GM19452 (cell line): Measurements from ENCODE around the gene EXD3.

Experiments
- ATAC-seq: cut with Tn5 transposase; IDR thresholded peaks from one replicate; pipeline ENCODE4 v1.9.1; 2021; ENCODE audit not compliant: unreplicated experiment

EXD3 gene

DNA sequence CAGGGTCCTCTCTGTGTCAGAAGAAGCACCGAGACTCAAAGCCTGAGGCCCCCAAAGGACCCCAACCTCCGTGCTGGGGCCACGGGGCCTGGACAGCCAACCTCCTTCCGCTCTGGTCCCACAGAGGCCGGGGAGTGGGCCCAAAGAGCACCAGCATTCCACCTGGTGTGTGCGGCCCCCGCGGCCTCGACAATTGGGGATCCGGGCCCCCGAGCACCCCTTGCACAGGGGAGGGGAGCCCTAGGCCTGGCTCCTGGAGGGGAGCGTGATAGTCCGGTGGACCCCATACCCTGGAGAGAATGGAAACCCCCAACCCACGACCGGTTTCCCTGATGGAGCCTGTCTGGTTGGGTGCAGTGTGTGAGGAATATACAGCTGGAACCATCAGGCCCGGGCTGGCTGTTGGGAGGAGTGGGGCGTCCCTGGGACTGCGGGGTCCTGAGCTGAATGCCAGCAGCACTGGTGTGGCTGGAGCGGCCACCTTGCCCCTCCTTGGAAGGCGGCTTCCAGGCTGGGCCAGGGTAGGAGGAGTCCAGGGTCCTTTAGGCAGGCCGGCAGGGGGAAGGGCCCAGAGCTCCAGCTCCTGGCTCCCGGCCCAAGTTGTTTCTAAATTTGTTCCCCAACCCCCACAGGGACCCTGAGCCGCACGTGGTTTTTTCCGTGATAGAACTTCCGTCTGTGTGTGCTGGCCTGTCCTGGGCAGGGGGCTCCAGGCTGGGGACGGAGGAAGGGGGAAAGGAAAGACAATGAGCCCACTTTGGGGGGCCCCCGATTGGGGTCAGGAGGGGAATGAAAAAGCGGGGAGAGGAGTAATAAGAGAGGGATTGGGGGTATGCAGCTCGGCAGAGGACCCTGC, 146.3 kb downstream of the EXD3 start:
- ATAC-seq, result no peak

DNA sequence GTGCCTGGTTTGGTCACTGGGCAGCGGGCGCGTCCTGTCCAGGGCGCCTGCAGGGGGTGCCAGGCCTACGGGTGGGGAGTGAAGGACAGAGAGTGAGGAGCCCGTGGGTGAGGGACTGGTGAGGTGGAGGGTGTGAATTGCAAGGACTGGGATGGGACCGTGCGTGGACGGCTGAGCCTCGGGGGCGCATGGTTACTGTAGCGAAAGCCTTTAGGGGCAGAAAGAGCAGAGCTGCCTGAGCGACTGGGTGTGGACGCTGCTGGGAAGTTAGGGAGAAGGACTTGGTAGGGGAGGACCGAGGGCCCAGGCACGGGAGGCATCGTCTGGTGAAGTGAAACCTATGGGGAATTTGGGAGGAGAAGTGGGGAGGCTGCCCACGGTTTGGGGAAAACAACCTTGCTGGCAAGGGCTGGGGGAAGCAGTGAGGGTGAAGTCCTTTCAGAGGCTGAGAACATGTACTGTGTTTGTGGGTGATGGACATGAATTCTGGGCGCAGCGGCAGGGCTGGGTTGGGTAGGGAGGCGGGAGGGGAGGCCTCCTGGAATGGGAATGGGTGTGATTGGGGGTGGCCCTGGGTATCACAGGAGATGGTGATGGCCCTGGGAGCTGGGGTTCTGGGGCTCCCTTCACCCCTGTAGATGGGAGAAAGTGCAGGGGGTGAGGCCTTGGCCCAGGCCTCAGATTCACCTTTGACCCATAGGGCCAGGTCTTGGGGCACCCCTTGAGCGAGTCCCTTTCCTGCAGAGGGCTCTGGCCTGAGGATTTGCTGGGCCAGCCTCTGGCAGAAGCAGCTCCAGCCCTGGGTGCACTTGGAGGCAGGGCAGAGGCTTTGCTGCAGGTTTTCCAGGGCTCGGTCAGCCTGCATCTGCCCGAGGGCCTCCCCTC, 147.1 kb downstream of the EXD3 start:
- ATAC-seq, result no peak

DNA sequence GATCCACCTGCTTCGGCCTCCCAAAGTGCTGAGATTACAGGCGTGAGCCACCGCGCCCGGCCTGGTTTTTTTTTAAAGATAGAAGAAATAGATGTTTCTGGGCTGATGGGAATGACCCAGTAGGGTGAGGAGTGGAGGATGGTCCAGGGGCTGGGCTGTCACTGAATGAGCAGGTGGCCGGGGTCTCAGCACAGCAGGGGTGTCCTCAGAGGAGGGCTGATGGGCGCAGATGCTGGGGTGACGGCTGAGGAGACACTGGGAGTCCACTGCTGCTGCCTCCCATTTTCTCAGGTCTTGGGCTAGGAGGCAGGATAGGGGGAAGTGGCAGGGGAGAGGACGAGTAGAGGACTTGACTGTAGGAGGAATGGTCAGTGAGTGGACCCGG, 147.8 kb downstream of the EXD3 start:
- ATAC-seq, result no peak

DNA sequence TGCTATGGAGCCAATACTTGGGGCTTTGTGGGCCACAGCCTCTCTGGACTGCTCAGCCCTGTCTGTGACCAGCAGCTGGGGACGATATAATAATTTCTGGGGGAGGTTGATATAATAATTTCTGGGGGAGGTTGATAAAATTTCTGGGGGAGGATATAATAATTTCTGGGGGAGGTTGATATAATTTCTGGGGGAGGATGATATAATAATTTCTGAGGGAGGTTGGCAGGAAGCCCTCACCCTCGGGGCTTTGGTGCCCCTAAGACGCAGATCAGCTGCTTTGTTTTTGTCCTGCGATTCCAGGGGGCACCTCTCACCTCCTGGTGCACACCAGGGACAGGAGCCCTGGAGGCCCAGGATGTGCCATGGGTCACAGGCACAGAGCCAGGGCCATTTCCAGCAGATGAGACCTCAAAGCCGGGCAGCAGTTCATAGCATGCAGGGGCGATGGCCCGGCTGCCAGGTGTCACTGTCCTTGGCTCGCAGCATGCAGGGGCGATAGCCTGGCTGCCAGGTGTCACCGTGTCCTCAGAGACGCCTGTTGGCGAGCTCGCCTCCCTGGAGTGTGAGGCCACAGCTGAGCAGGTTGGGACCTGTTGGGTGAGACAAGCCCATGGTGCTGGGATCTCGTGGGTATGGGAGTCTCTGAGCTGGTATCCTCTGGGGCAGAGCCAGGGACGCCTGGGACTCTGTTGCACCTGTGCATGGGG, 149.2 kb downstream of the EXD3 start:
- ATAC-seq, result no peak

DNA sequence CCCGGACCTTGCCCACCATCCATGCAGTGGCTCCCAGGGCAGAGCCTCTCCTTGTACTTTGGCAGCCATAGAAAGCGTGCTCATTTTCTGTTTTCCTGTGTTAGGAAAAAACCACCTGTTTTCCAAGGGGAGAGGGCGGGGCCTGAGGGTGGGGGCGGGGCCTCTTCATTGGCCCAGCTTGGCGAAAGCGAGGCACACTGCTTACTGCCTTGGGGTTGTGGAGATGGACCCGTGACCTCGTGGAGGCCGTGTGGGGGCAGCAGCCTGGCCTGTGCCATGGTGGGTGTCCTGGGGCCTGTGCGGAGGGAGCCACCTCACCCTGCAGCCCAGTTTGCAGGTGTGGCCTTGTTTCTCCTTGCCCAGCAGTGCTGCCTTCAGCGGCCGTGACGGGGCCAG, 149.9 kb downstream of the EXD3 start:
- ATAC-seq, result no peak

DNA sequence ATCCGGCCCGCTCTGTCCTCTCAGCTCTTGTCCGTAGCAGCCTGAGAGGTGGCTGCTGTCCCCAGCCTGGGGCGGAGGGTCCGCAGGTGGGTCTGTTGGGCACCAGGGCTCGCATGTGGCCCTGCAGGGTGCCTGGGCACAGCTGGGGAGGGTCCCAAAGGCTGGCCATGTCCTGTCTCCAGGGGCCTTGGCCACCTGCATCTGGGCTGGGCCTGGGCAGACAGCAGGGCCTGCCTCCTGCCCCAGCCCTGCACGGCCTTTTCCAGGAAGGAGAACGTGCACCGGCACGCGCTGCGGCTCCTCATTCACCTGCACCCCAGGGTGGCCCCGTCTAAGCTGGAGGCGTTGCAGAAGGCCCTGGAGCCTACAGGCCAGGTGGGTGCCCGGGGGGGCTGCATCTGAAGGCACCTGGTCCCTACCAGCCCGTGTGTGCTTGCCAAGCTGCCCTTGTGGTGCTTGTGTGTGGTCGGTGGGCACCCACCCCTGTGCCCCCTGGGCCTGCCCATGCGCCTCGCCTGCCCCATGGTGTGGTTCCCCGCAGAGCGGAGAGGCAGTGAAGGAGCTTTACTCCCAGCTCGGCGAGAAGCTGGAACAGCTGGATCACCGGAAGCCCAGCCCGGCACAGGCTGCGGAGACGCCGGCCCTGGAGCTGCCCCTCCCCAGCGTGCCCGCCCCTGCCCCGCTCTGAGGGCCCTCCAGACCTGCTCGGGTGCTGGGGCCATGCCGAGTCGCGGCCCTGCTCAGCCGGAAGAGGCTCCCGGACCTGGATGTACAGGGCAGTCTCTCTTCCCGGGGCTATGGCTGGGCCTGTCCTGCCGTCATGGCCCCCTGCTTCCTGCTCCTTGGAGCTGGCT, 150.5 kb downstream of the EXD3 start:
- ATAC-seq, result no peak

DNA sequence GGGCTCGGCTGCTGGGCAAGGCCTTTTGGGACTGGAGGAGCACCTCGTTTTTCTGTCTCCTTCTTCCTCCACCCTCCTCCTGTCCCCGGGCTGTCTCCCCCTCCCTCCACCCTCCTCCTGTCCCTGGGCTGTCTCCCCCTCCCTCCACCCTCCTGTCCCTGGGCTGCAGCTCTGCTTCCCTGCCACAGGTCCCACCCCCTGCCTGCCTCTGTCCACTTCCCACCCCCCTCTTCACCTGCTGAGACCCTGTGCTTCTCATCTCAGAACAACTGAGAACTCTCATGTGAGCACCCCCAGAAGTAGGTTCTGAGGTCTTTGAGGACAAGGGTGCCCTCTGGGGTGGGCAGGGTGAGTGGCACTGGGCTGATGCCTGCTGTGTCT, 151.3 kb downstream of the EXD3 start:
- no peak for ATAC-seq

DNA sequence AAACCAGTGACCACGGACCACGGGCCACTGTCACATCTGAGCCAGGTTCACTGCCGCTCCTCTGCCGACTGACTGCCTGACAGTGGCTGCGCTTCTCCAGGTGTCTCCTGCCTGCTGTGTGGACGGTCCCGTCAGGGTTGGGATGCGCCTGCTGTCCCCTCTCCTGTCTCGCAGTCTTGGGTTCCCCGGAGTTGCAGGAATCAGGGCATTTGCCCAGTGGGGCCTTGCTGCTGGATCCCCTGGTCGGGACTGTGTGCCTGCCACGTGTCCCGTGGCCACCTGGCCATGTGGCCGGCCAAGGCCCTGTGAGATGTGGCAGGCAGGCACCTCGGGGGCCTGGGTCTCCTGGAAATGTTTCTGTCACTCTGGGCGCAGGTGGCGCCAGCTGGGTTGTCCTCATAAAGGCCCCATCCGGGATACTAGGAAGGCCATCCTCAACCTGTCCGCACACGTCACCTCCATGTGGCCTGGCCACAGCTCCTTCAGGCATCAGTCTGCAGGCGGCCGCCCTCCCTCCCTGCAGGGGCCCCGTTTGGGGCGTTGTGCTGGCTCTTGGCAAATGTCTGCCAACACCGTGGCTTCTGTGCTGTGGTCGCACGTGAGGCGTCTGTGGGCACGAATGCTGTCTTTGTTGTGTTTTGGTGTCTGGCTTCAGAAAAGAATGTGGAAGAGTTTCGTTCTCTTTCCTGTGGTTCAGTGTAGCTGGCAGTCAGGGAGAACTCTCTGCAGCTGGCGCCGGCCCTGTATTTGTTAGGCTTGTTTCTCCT, 151.8 kb downstream of the EXD3 start:
- no peak for ATAC-seq

DNA sequence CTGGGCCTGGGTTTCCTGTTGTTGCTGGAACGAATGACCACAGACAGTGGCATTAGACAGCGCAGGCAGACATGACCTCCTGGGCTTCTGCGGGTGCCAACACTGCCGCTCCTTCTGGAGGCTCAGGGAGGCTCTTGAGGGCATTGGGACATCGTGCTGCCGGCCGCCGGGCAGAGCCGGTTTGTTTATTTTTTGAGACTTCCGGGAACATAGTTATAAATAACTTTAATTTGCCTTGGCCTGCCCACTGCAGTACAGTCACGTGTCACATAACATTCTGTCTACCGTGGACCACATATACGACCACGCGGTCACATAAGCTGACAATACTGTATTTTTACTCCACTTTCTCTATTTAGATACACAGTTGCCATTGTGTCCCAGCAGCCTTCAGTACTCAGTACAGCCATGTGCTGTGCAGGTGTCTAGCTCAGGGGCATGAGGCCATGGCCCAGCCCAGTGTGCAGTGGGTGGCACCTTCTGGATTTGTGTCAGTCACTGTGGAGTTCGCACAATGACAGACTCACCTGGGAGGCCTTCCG, 153.7 kb downstream of the EXD3 start:
- no peak for ATAC-seq

DNA sequence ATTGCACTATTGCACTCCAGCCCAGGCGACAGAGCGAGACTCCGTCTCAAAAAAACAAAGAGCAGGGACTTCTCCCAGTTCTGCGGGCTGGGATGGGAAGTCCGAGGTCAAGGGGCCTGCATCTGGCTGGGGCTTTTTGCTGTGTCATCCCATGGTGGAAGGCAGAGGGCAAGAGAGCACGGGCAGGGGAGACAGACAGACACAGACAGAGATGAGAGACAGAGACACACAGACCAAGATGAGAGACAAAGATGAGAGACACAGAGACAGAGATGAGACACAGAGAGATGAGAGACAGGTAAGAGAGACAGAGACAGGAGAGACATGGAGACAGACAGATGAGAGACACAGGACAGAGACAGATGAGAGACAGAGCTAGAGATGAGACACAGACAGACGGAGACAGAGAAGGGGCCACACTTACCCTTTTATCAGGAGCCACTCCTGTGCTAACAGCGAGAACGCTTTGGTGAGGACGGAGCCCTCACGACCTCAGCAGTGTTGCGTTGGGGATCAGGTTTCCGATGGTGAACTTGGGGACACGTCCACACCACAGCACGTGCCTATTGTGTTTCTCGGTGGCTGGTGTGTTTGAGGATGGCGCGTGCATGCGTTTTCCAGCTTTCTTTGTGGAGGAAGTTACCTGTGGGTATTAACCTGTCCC, 154.3 kb downstream of the EXD3 start:
- no peak for ATAC-seq

DNA sequence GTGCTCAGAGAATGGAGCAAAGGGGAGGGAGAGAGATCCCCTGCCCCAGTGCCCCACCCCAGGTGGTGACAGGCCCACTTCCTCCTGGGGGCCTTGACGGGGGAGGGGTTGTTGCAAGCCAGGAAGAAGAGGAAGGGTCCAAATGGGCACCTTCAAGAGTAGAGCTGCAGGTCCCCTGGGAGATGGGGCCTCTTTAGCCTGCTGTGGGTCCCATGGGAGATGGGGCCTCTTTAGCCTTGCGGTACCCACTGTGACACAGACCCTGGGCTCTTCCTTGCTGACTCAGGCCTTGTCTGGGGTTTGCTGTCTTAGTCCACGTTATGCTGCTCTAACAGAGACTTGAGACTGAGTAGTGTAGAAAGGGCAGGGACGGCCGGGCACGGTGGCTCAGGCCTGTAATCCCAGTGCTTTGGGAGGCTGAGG, 155.0 kb downstream of the EXD3 start:
- no peak for ATAC-seq

DNA sequence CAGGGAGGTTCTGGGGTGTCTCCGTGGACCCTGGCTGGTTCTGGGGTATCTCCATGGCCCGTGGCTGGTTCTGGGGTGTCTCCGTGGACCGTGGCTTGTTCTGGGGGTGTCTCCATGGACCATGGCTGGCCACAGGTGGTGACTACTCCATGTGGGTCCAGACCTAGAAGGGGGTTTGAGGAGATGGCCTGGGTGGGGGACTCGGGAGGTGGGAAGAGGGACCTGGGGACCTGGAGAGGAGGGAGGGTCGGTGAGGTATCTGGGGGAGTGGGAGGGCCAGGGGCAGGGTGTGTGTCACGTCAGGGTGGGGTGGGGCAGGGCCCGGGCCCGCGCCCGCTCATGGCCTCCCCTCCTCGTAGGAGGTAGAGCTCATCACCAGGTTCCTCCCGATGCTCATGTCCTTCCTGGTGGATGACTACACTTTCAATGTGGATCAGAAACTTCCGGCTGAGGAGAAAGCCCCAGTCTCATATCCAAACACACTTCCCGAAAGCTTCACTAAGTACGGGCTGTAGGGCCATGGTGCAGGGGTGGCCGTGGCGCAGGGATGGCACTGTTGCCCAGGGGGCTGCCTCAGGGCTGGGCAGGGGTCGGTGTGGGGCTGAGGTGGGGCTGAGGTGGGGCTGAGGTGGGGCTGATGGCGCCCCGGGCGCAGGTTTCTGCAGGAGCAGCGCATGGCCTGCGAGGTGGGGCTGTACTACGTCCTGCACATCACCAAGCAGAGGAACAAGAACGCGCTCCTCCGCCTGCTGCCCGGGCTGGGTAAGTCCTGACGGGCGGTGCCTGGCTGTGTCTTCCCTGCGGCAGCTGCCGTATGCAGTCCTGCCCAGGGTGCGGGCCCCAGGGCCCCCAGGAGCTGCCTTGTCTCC, 156.1 kb downstream of the EXD3 start:
- no peak for ATAC-seq

DNA sequence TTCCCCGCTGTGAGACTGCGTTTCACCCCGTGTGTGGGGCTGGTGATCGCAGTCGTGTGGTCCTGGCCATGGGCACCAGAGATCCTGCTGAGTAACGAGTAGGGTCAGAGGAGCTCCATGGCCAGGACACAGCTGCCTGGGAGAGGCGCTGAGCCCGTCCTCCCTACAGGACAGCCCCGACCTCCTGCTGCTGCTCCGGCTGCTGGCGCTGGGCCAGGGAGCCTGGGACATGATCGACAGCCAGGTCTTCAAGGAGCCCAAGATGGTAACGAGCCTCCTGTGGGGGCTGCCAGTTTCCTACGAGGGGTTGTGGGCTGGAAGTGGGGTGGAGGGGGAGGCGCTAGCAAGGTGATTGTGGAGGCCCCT, 156.8 kb downstream of the EXD3 start:
- ATAC-seq, result no peak

DNA sequence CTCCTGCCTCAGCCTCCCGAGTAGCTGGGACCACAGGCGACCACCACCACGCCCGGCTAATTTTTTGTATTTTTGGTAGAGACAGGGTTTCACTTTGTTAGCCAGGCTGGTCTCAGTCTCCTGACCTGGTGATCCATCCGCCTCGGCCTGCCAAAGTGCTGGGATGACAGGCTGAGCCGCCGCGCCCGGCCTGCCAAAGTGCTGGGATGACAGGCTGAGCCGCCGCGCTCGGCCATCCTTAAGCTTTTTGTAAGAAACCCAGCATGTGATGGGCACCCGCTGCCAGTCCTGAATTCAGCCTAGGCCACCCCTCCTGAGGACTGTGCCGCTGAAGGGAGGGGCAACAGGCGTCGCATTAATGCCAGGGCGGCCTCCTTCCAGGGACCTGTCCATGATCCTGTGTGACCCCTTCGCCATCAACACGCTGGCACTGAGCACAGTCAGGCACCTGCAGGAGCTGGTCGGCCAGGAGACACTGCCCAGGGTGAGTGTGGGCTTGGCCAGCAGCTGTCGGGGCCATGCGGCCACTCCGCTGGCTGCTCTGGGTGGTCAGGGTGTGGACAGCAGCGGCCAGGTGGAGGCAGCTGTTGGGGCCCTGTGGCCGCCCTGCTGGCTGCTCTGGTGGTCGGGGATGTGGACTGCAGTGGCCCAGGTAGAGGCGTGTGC, 157.3 kb downstream of the EXD3 start:
- ATAC-seq, result no peak

DNA sequence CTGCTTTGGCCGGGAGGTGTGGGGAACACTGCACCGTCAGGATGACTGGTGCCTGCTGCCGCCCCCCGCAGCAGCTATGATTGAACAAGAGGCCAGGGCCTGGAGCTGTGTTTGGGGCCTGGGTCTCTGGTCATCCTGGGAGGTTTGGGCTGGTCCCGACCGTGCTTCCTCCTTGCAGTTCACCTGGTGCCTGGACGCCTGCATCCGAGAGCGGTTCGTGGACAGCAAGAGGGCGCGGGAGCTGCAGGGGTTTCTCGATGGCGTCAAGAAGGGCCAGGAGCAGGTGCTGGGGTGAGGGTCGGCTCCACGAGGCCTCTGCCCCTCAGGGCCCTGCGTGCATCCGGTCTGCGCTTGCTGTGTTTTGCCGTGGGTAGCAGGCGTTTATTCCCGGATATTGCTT, 158.9 kb downstream of the EXD3 start:
- ATAC-seq, result no peak

DNA sequence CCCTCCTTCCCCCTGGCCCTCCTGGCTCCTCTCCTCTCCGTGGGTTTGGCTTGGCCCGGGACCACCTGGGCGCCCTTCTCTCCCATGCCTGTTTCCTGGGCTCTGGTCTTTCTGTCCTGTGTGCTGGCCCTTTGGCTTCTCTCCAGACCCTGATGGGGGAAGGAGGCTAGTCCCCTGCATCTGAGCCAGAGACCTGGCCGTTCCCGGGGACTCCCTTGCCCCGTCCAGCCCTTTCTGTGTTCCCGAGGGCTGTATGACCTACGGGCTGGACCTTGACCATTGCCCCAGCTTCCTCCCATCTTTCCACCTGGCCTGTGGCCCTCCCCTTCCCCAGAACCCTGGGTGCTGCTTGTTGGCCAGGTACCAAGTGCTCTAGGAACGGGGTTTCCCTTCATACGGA, 159.5 kb downstream of the EXD3 start:
- no peak for ATAC-seq

DNA sequence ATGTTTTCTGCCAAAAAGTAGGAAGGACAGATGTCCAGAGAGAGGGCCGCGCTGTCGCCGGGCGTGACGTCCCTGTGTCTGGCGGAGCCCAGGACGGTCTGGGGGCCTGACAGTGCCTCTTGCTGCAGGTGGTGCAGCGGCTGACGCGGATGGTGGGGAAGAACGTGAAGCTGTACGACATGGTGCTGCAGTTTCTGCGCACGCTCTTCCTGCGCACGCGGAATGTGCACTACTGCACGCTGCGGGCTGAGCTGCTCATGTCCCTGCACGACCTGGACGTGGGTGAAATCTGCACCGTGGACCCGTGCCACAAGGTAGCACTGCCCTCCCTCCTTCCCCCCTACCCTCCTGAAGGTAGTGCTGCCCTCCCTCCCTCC, 160.1 kb downstream of the EXD3 start:
- ATAC-seq, result no peak
